PFSK-1 (cell line): ENCODE results near the gene ZNF280C.

Source experiments
- FOXP2 ChIP-seq: optimal IDR thresholded peaks from 2 replicates; pipeline ENCODE3; 2011; ENCODE audit warnings: borderline replicate concordance, control low read depth, inconsistent platforms; ENCODE audit not compliant: insufficient read depth; ENCODE audit errors: extremely low read length, extremely low read depth
- POLR2AphosphoS5 ChIP-seq: IDR thresholded peaks from 2 replicates; pipeline ENCODE4 v1.6.1; 2012; ENCODE audit warnings: low read depth, mild to moderate bottlenecking, control low read depth, low read length, moderate library complexity
- REST ChIP-seq, 2 experiments: IDR thresholded peaks; 2 replicates each; pipeline versions ENCODE4 v1.6.1 to v1.8.0; 2011 to 2012; ENCODE audit warnings: low read depth in 2 of 2, low read length in 2 of 2, control low read depth in 1 of 2, inconsistent platforms in 1 of 2, mild to moderate bottlenecking in 1 of 2, moderate library complexity in 1 of 2; ENCODE audit not compliant: insufficient read depth in 1 of 2
- SIN3A ChIP-seq: IDR thresholded peaks from 2 replicates; pipeline ENCODE4 v1.6.1; 2012; ENCODE audit warnings: mild to moderate bottlenecking, low read length, moderate library complexity, borderline replicate concordance; ENCODE audit not compliant: insufficient read depth
- TAF1 ChIP-seq: IDR thresholded peaks from 2 replicates; pipeline ENCODE4 v1.6.1; 2012; ENCODE audit warnings: low read length, control low read depth, borderline replicate concordance; ENCODE audit not compliant: insufficient read depth

Gene ZNF280C

GRCh38 chrX:130212371-130212770 is 56.3 kb downstream of the ZNF280C start:
- TF ChIP-seq POLR2AphosphoS5 = no peak
- no peak for TF ChIP-seq FOXP2
- no peak for TF ChIP-seq REST (IDR thresholded peaks at IDR 0.05; ENCODE audit: insufficient read depth in 1 of 2, low read depth in 2 of 2, low read length in 2 of 2)
- TF ChIP-seq SIN3A = no peak
- no peak for TF ChIP-seq TAF1

GRCh38 chrX:130211415-130212186 is 57.1 kb downstream of the ZNF280C start:
- TF ChIP-seq REST (IDR thresholded peaks at IDR 0.05; ENCODE audit: insufficient read depth in 1 of 2, low read depth in 2 of 2, low read length in 2 of 2) (no peak), FOXP2 (no peak), POLR2AphosphoS5 (no peak), TAF1 (no peak), SIN3A (no peak)

GRCh38 chrX:130204647-130205046 is 64.1 kb downstream of the ZNF280C start:
- TF ChIP-seq REST (IDR thresholded peaks at IDR 0.05; ENCODE audit: insufficient read depth in 1 of 2, low read depth in 2 of 2, low read length in 2 of 2) (no peak), TAF1 (no peak), FOXP2 (no peak), POLR2AphosphoS5 (no peak), SIN3A (no peak)

- TF ChIP-seq SIN3A (no peak), POLR2AphosphoS5 (no peak), REST (IDR thresholded peaks at IDR 0.05; ENCODE audit: insufficient read depth in 1 of 2, low read depth in 2 of 2, low read length in 2 of 2) (no peak), TAF1 (no peak), FOXP2 (no peak)
Observed at GRCh38 chrX:130197464-130197863, 71.2 kb downstream of the ZNF280C start.

GRCh38 chrX:130196466-130196865 is 72.2 kb downstream of the ZNF280C start:
- no peak for TF ChIP-seq REST (IDR thresholded peaks at IDR 0.05; ENCODE audit: insufficient read depth in 1 of 2, low read depth in 2 of 2, low read length in 2 of 2)
- no peak for TF ChIP-seq TAF1
- no peak for TF ChIP-seq POLR2AphosphoS5
- TF ChIP-seq FOXP2 = no peak
- TF ChIP-seq SIN3A = no peak
